GM18508 (cell line): Measurements from ENCODE around the gene PTGDR.

Experiments
- ATAC-seq: cut with Tn5 transposase; IDR thresholded peaks from one replicate; pipeline ENCODE4 v1.9.1; 2021; ENCODE audit warnings: moderate number of reproducible peaks; ENCODE audit not compliant: insufficient read depth, unreplicated experiment

Gene PTGDR, protein sequence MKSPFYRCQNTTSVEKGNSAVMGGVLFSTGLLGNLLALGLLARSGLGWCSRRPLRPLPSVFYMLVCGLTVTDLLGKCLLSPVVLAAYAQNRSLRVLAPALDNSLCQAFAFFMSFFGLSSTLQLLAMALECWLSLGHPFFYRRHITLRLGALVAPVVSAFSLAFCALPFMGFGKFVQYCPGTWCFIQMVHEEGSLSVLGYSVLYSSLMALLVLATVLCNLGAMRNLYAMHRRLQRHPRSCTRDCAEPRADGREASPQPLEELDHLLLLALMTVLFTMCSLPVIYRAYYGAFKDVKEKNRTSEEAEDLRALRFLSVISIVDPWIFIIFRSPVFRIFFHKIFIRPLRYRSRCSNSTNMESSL

DNA sequence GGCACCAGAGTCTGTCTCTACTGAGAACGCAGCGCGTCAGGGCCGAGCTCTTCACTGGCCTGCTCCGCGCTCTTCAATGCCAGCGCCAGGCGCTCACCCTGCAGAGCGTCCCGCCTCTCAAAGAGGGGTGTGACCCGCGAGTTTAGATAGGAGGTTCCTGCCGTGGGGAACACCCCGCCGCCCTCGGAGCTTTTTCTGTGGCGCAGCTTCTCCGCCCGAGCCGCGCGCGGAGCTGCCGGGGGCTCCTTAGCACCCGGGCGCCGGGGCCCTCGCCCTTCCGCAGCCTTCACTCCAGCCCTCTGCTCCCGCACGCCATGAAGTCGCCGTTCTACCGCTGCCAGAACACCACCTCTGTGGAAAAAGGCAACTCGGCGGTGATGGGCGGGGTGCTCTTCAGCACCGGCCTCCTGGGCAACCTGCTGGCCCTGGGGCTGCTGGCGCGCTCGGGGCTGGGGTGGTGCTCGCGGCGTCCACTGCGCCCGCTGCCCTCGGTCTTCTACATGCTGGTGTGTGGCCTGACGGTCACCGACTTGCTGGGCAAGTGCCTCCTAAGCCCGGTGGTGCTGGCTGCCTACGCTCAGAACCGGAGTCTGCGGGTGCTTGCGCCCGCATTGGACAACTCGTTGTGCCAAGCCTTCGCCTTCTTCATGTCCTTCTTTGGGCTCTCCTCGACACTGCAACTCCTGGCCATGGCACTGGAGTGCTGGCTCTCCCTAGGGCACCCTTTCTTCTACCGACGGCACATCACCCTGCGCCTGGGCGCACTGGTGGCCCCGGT, at the start of gene PTGDR:
Gene PTGDR (plus strand): TSS at position 198 of the 778 bp plus-strand sequence. CDS start 117 bp downstream, at position 315.
- ATAC-seq, result no peak

DNA sequence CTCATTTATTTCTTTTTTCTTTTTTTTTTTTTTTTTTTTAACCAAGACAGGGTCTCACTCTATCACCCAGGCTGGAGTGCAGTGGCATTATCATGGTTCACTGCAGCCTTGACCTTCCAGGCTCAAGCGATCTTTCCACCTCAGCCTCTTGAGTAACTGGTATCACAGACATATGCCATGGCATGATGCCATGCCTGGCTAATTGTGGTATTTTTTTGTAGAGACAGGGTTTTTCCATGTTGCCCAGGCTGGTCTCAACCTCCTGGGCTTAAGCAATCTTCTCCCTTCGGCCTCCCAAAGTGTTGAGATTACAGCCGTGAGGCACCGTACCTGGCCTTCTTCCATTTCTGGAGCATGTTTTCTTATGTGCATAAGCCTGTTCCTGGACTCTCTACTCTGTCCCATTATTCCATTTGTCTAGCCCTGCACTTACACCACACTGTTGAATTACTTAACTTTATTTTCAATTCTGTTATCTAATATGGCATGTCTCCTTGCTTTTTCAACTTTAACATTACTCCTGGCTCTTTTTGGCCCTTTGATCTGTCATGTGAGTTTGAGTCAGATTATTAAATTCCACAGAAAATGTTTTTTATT, 47.9 kb upstream of the PTGDR start:
- no peak for ATAC-seq

DNA sequence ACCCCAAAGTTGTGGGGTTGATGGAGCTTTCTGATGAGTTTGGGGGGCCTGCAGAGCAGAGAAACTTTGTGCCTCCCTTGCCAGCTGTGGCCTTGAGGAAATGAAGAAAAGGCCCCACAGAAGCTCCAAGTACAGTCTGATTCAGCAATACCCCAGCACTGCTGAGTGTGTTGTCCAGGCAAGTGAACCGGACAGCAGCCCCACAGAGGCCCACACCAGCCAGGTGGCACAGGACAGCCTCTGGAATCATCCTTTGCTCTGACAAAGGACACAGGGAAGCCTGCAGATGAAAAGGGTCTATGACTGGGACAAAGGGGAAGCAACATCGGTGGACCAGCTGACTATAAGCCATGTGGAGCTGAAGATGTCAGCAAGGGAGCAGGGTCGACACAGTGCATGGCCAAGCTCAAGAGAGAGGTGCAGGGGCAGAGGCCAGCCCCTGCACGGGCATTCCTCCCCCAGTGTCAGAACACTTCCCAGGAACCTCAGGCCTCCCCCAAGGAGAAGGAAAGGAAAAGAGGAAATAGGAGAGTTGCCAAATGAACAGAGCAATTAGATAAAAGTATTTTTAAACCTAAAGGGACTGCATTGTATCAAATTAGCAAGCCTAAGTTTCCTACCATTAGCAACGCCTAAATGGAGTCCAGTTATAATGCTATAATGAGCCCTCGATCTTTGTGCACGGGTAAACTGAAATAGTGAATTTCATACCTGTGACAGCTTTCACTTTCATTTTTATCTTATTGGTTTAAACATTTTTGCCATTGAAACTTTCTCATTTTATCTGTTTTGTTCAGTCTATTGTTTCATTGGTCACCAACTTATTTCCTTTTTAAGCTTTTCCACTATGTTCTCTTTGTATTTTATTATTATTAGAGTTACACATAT, 46.3 kb upstream of the PTGDR start:
- no peak for ATAC-seq

DNA sequence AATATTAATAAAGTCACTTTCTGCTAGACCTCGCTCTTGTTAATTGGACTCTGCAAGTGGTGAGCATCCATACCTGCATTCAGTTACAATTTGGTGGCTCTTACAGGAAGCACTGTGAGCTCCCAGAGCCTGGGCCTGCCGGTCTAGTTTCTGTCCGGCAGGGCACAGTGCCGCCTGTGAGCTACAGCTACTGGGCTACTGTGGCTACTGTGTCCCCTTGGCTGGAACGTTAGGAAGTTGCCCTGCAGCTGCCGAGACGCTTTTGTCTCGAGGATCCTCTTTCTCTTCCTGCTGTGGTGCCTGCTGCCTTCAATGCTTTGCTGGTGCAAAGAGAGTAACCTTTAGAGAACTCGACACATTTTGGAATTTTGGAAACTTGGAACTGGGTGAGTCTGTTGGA, 44.6 kb upstream of the PTGDR start:
- no peak for ATAC-seq

DNA sequence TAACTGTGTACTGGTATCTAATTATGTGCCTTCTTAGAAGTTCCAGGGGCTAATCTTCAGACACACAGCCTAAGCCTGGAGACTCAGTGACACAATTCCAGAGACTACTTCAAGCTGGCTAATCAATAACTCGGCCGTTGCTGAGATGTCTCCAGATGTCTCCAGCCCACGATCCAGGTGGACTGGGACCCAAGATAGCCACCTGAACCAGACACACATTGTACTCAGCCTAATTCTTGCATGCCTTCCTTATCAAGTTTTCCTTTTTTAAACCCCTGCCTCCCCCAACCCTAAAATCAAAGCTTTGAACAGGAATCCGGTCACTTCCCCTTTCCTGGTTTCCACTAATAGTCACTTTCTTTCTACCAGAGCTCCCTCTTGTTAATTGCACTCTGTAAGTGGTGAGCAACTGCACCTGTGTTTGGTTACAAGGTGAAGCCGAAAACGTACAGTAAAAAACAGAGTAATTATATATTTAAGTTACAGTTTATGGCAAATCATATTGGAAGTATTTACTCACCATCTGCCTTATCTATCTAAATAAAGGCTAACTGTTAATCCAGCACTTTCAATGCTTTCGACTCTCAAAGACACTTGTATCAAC, 39.8 kb upstream of the PTGDR start:
- ATAC-seq, result no peak

DNA sequence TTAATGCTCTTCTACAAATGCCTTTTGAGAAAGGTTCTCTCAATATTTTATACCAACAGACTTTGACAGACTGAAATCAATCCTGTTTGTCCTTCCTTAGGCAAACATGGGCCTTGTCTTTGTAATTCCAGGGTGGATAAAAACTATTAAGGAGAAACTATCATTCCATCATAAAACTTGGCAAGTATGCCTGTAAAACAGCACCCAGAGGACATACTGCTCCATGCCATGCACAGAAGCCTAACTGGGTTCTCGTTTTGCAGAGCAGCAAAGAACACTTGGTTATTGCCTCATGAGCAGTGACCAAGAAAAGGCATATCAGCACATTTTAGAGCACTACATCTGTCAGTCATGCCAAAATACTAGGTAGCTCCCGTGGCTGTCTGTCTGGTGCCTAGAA, 33.8 kb upstream of the PTGDR start:
- ATAC-seq, result no peak

DNA sequence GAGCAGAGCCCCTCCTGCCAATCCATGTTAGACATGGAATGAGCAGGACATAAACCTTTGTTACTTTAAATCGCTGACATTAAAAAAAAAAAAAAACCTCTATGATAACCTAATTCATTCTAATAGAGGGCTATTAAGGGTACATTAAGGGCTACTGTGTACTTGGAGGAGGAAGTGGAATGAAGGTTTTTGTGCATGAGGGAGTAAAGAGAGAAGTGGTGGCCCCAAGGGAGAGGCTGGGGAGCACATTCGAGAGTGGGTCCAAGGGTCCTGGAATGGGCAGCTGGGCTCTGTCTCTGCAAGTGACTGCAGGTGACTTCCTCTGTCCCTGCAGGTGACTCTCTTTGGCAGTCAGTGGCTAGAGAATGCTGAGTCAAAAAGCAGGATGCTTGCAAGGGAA, 32.1 kb upstream of the PTGDR start:
- ATAC-seq, result no peak

DNA sequence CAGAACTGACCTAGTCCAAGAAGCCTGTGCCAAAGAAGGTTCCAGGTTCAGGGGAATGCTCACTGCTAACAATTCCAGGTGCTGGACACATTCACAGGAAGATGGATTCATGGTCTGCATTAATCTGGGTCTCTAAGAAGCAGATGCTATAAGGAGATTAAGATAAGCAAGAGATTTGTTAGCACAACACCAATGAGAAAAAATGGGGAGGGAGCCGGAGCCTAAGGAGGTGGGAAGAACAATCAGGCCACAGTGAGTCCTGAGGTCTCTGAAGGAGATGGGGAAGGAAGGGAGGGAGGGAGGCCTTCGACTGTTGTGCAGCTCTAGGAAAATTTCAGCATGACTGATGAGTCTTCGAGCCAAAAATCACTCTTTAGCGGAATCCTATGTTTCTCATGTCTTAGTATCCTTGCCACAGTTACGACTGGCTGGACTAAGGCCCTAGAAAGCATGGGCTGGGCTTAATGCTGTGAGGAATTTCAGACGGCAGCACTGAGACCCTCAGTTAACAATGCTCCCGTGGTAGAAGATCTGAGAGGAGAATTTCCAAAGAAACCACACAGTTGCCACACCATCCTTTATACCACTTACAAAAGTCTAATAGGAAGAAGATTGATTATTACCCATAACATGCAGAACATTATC, 31.5 kb upstream of the PTGDR start:
- no peak for ATAC-seq

DNA sequence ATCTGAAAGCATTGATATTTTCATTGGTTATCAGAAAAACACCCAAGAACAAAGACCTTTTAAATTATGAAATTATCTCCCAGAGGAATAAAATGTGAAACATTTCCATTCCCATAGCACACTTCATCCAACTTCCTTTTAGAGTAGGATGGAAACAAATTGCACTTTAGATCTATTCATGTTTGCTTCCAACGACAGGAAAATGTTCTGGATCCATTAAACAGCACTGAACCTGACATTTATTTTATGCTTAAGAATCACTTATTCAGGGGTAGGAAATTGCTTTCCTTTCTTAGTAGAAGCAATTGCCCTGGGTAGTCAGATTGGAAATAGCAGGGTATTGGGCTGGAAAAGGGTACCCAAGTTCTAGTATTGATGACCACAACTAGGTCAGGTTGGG, 28.8 kb upstream of the PTGDR start:
- ATAC-seq, result no peak

DNA sequence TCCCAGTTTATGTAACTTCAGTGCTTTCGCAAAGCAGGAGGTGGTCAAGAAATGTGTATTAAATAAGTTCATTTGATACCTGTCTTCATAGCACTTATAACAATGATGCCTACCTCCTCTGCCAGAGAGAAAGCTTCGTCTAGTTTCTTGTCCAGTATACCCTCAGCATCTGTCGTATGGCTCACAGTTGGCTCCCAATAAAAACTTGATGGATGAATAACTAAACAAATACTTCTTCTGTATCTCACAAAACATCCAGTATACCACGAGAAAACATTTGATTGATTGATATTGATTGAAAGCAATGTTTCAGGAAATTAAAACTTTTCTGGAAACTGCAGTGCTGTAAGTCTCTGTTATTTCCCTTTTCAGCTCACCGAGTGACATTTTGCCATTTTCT, 26.9 kb upstream of the PTGDR start:
- no peak for ATAC-seq

DNA sequence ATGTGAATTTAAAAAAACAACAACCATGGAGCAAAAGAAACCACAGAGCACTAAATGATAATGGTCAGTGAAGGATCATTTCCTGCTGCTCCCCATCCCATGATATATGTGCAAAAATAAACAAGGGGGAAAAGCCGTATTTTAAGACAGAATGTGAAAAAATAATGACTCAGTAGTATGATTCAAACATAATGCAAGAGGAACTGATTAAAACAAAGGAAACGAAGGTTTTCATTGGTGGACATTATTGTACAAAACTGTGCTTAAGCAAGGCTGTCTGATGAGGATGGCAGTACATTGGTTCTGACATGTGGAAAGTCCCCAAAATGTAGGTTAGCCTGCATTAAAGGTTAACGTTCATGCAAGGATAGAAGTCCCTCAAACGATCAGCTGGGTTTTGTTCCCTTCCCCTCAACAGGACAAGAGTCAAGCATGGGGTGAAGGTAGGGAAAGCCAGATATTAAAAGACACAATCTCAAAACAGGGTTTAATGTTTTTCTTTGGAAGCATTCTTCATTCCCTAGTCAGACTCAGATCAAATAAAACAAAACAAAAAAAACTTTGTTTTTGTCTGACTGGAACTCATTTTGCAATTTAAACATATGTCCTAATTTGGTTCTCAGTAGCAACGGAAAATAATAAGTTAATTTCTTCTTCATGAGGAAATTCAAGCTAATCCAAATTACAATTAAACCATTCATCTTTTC, 26.3 kb upstream of the PTGDR start:
- ATAC-seq, result no peak

DNA sequence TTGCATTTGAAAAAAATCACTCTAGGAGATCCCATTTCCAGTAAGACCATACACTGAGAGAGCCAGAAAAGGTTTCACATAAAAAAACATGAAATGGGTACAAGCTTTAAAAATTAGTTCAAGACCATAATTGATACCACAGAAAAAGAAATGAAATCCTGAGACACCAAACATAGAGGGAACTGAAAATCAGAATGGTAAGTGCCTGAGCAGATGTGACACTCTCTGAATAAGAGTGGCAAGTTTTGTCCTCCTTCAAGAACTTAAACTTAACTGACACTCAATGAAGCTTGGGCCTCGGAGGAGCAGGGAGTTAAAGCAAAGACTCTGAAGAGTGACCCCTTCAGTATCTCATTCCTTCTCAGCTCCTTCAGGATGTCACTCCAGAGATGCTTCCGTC, 23.2 kb upstream of the PTGDR start:
- no peak for ATAC-seq

DNA sequence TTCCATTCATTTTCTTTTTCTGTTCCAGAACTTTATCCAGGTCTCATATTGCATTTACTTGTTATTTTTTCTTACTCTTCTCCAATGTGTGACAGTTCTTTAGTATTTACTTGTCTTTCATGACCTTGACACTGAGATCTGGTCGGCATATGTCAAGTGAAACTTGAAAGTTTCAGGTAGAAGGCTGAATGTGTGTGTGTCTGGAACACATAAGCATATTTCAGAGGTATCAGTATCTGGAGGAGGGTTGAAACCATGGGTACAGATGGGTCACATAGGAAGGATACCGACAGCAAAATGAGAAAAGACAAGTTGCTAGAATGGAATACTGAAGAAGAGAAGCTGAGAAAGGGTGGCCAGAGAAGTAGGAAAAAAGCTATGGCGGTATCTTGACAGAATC, 22.5 kb upstream of the PTGDR start:
- no peak for ATAC-seq

DNA sequence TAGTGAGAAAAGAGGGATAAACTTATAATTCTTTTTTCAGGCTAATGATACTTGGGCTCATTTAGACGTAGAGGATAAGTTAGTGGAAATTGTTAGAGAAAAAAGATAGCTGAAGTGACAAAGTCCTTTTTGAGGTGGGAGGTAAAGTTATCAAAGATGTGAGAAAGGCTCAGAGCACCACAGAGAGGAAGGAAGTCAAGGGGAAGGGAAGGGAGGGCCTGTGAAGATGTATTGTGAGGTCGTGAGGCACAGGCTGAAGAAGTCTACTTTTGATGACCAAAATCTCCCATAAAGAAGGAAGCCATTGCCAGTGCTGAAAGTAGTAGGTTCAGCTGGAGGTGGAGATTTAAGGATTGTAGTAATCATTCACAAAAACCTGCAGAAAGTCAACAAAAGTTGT, 19.4 kb upstream of the PTGDR start:
- no peak for ATAC-seq

DNA sequence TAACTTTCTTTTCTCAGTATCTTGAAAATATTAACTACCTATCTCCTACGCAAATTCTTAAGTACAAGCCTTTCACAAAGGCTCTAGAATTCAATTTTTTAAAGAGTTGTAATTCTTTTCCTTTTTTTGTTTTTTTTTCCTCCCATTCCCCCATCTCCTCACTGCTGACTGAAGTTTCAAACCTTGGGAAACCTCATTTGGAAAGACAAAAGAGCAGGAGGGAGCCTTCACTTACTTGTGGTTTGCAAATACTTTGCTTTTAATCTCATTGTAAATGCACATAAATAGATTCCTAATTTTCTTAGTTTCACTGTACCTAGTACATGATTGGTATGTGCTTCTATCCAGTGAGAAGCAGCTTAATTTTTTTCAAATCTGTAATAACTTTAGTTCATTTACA, 15.8 kb upstream of the PTGDR start:
- ATAC-seq, result no peak

DNA sequence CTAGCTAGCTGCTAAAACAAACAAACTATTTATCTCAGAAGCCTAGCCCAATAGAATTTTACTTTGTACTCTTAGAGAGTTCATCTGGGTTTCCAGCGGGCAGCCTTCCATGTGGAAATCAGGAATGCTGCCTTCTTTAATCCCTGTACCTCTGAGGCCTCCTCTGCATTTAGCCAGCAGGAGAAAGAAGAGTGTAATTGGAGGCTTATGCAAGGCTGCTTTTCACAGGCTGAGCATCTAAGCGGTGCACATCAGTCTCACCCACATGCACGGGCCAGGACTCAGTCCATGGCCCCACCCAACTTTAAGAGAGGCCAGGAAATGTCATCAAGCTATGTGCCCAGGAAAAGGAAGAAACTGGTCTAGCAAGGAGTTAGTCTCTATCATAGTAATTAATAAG, 14.0 kb upstream of the PTGDR start:
- no peak for ATAC-seq

DNA sequence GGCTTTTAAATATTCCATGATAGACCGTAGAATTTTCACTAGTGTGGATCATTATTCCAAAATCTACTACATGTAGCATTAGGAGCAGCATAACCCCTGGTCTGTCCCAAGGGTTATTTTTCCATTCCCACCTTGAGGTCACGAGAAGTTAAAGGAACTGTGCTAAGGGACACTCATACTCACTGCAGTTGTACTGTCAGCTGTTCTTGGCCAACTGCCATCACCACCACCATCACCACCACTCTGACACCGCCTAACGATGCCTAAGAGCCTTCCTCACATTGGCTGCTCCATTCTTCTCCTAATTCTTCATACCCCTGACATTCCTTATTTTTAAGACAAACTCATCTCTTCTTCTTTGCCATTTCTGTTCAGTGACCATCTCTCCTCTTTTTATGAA, 13.4 kb upstream of the PTGDR start:
- ATAC-seq, result no peak

DNA sequence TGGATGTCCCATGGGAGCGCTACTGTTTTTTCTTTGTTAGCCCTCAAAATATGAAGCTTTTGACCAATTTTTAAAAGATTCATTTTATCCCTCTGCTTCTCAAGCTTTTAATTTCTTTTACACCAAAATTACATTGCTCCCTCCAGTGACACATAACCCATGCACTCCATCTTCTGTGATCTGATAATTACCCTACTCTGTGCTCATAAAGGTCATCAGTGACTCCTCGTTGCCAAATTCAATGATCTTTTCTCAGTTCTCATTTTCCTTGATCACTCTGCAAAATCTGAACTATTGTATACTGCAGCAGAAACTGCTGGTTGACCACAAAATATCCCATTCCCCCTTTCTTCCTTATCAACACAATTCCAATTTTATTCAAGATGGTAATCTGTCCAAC, 8.7 kb upstream of the PTGDR start:
- no peak for ATAC-seq

DNA sequence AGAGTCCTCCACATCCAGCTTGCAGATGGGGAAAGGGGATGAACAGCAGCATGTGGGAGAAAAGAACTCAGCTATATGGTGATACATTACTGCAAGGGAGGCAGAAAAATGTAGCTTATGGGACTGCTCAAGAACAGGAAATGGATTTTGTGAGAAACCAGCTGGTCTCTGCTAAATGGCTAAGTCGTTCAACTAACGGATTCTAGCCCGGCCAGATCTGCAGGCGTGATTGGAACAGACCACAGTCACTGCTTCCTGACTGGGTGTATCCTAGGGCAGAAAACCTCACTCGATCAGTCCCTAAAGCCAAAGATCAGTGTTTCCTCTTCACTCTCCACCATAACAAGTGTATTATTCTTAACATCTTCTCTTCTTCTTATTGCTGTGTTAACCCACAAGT, 8.1 kb upstream of the PTGDR start:
- ATAC-seq, result no peak
